ENCODE data around the gene OPHN1. TPM values are rescaled to one million over a fixed set of nuclear protein-coding genes. Genes with fewer than 3 reads are reported as not detected.
A peak's percentile ranks its signal among the peaks of the same experiment; 100 is the strongest.

The OPHN1 gene
- total RNA-seq, 2 donors from 2014 or later = 0.06 TPM; not detected in 1

GRCh38 chrX:68433981-68434299 is 645 bp upstream of the OPHN1 start:
- ATAC-seq = peak in 1 of 2 donors; percentile 9
- Mint-ChIP-seq H3K27ac (no peak overlapping the region), H3K9me3 (no peaks in the 10 kb centered on the region), H3K36me3 (no peaks in the 10 kb centered on the region)
- no peak for DNase-seq (ENCODE audit: low spot score in 2 of 2)

- ATAC-seq (no peak), DNase-seq (ENCODE audit: low spot score in 2 of 2) (peak in 1 of 2 donors; percentile 1)
- H3K36me3 Mint-ChIP-seq = no peaks in the 10 kb centered on the region
- no peaks in the 10 kb centered on the region for H3K9me3 Mint-ChIP-seq
- no peak overlapping the region for H3K27ac Mint-ChIP-seq
These were observed 647 bp downstream of the OPHN1 start for GRCh38 chrX:68432648-68433047.

GRCh38 chrX:68431836-68432235 is 1.5 kb downstream of the OPHN1 start:
- Mint-ChIP-seq H3K27ac (no peak overlapping the region), H3K36me3 (no peaks in the 10 kb centered on the region), H3K9me3 (no peaks in the 10 kb centered on the region)
- ATAC-seq (no peak), DNase-seq (ENCODE audit: low spot score in 2 of 2) (no peak)

- ATAC-seq = no peak
- no peaks in the 10 kb centered on the region for H3K9me3 Mint-ChIP-seq
- DNase-seq (ENCODE audit: low spot score in 2 of 2) = no peak
- H3K36me3 Mint-ChIP-seq = no peaks in the 10 kb centered on the region
- no peak overlapping the region for H3K27ac Mint-ChIP-seq
These were observed 4.1 kb downstream of the OPHN1 start for GRCh38 chrX:68429216-68429615.

GRCh38 chrX:68428431-68428830 is 4.9 kb downstream of the OPHN1 start:
- DNase-seq (ENCODE audit: low spot score in 2 of 2) (no peak), ATAC-seq (no peak)
- Mint-ChIP-seq H3K36me3 (no peaks in the 10 kb centered on the region), H3K9me3 (no peaks in the 10 kb centered on the region), H3K27ac (no peak overlapping the region)

GRCh38 chrX:68424719-68425118 is 8.6 kb downstream of the OPHN1 start:
- H3K27ac Mint-ChIP-seq = no peak overlapping the region
- H3K36me3 Mint-ChIP-seq = no peaks in the 10 kb centered on the region
- DNase-seq (ENCODE audit: low spot score in 2 of 2) = no peak
- ATAC-seq = no peak
- H3K9me3 Mint-ChIP-seq = no peaks in the 10 kb centered on the region

GRCh38 chrX:68422478-68422877 is 10.8 kb downstream of the OPHN1 start:
- no peak for ATAC-seq
- DNase-seq (ENCODE audit: low spot score in 2 of 2) = no peak
- Mint-ChIP-seq H3K36me3 (no peaks in the 10 kb centered on the region), H3K27ac (no peak overlapping the region), H3K9me3 (no peaks in the 10 kb centered on the region)

- H3K9me3 Mint-ChIP-seq = no peaks in the 10 kb centered on the region
- ATAC-seq = no peak
- no peaks in the 10 kb centered on the region for H3K36me3 Mint-ChIP-seq
- no peak for DNase-seq (ENCODE audit: low spot score in 2 of 2)
- H3K27ac Mint-ChIP-seq = no peak overlapping the region
These were observed 11.7 kb downstream of the OPHN1 start for GRCh38 chrX:68421636-68422035.

- H3K27ac Mint-ChIP-seq = no peak overlapping the region
- no peak for DNase-seq (ENCODE audit: low spot score in 2 of 2)
- no peaks in the 10 kb centered on the region for H3K9me3 Mint-ChIP-seq
- no peaks in the 10 kb centered on the region for H3K36me3 Mint-ChIP-seq
- no peak for ATAC-seq
These were observed 12.7 kb downstream of the OPHN1 start for GRCh38 chrX:68420559-68420958.

GRCh38 chrX:68419975-68420374 is 13.3 kb downstream of the OPHN1 start:
- H3K27ac Mint-ChIP-seq = no peak overlapping the region
- no peaks in the 10 kb centered on the region for H3K36me3 Mint-ChIP-seq
- DNase-seq (ENCODE audit: low spot score in 2 of 2) (no peak), ATAC-seq (no peak)
- H3K9me3 Mint-ChIP-seq = no peaks in the 10 kb centered on the region

GRCh38 chrX:68417651-68418050 is 15.6 kb downstream of the OPHN1 start:
- no peaks in the 10 kb centered on the region for H3K36me3 Mint-ChIP-seq

GRCh38 chrX:68416592-68416991 is 16.7 kb downstream of the OPHN1 start:
- no peak overlapping the region for H3K27ac Mint-ChIP-seq
- no peak for ATAC-seq
- DNase-seq (ENCODE audit: low spot score in 2 of 2) = no peak
- no peaks in the 10 kb centered on the region for H3K36me3 Mint-ChIP-seq
- H3K9me3 Mint-ChIP-seq = no peaks in the 10 kb centered on the region

More at GRCh38 chrX:68417651-68418050, 15.6 kb downstream of the OPHN1 start:
- H3K27ac Mint-ChIP-seq = no peak overlapping the region
- H3K9me3 Mint-ChIP-seq = no peaks in the 10 kb centered on the region
- no peak for DNase-seq (ENCODE audit: low spot score in 2 of 2)
- no peak for ATAC-seq

GRCh38 chrX:68415316-68415715 is 18.0 kb downstream of the OPHN1 start:
- ATAC-seq (no peak), DNase-seq (ENCODE audit: low spot score in 2 of 2) (no peak)
- Mint-ChIP-seq H3K27ac (no peak overlapping the region), H3K9me3 (no peaks in the 10 kb centered on the region), H3K36me3 (no peaks in the 10 kb centered on the region)

- Mint-ChIP-seq H3K36me3 (no peaks in the 10 kb centered on the region), H3K27ac (no peak overlapping the region), H3K9me3 (no peaks in the 10 kb centered on the region)
- no peak for ATAC-seq
- no peak for DNase-seq (ENCODE audit: low spot score in 2 of 2)
These were observed 20.0 kb downstream of the OPHN1 start for GRCh38 chrX:68413254-68413653.

- no peak for DNase-seq (ENCODE audit: low spot score in 2 of 2)
- ATAC-seq = no peak
- Mint-ChIP-seq H3K36me3 (no peaks in the 10 kb centered on the region), H3K27ac (no peak overlapping the region), H3K9me3 (no peaks in the 10 kb centered on the region)
These were observed 21.6 kb downstream of the OPHN1 start for GRCh38 chrX:68411729-68412128.

- Mint-ChIP-seq H3K9me3 (no peaks in the 10 kb centered on the region), H3K36me3 (no peaks in the 10 kb centered on the region)
- no peak for ATAC-seq
These were observed 24.1 kb downstream of the OPHN1 start for GRCh38 chrX:68409194-68409593.

GRCh38 chrX:68403522-68403921 is 29.8 kb downstream of the OPHN1 start:
- peaks cover 0 to 4% of the 10 kb centered on the region in 2 donors for H3K9me3 Mint-ChIP-seq
- ATAC-seq = no peak
- no peaks in the 10 kb centered on the region for H3K36me3 Mint-ChIP-seq
- no peak for DNase-seq (ENCODE audit: low spot score in 2 of 2)
- no peak overlapping the region for H3K27ac Mint-ChIP-seq

More at GRCh38 chrX:68409194-68409593, 24.1 kb downstream of the OPHN1 start:
- DNase-seq (ENCODE audit: low spot score in 2 of 2) = no peak
- no peak overlapping the region for H3K27ac Mint-ChIP-seq

- Mint-ChIP-seq H3K27ac (no peak overlapping the region), H3K36me3 (no peaks in the 10 kb centered on the region), H3K9me3 (peaks cover 0 to 4% of the 10 kb centered on the region in 2 donors)
- no peak for DNase-seq (ENCODE audit: low spot score in 2 of 2)
- ATAC-seq = no peak
These were observed 30.3 kb downstream of the OPHN1 start for GRCh38 chrX:68403038-68403437.

- Mint-ChIP-seq H3K9me3 (peaks cover 0 to 4% of the 10 kb centered on the region in 2 donors), H3K27ac (no peak overlapping the region), H3K36me3 (no peaks in the 10 kb centered on the region)
- DNase-seq (ENCODE audit: low spot score in 2 of 2) (no peak), ATAC-seq (no peak)
These were observed 31.2 kb downstream of the OPHN1 start for GRCh38 chrX:68402094-68402493.
